K562 (cell line): ENCODE data around the gene FBXL4. TPM values are rescaled to one million over a fixed set of nuclear protein-coding genes. Genes with fewer than 3 reads are reported as not detected.

Experiments
- BDP1 ChIP-seq: IDR thresholded peaks from 3 replicates; pipeline ENCODE4 v1.6.1; 2011; ENCODE audit not compliant: insufficient read length, insufficient read depth
- TAL1 ChIP-seq: fragments of 450-650 bp; IDR thresholded peaks from 2 replicates; pipeline ENCODE4 v1.6.1; 2016; ENCODE audit warnings: mild to moderate bottlenecking
- TBP ChIP-seq: optimal IDR thresholded peaks from 2 replicates; pipeline ENCODE3; 2011; ENCODE audit warnings: low read depth, low read length, improper control_type of control experiment
- ZFX ChIP-seq: sonication (generic); formaldehyde crosslinking; IDR thresholded peaks from 2 replicates; pipeline ENCODE4 v1.8.0; 2022; ENCODE audit warnings: mild to moderate bottlenecking, missing genetic modification reagents, moderate library complexity
- ZNF165 ChIP-seq: fragments of 250-450 bp; sonication (Bioruptor Pico); IDR thresholded peaks from 2 replicates; pipeline ENCODE4 v1.4.0; 2020; ENCODE audit warnings: borderline replicate concordance
- polyA plus RNA-seq, 8 experiments: library from polyadenylated mRNA; depleted of rRNA in 4 of 8; stranded (reverse) in 5 of 8; unstranded in 3 of 8; fragments of >200 nt; fragmentation: Nextera tagmentation in 2 of 8; fragmentation: Illumina TruSeq in 1 of 8; extraction: Ambion mirVana in 2 of 8; extraction: Trizol in 1 of 8; gene quantifications; 2 replicates each; pipeline versions ENCODE4 v1.2.1 to v1.2.3, GENCODE V29; 2011 to 2014; ENCODE audit warnings: inconsistent platforms in 1 of 8, missing spikeins in 1 of 8
- total RNA-seq, 7 experiments: library from RNA; depleted of rRNA in 6 of 7; stranded (reverse); fragments of >200 nt in 6 of 7; fragmentation: Illumina TruSeq in 2 of 7; extraction: Trizol in 2 of 7; gene quantifications; 2 replicates each; pipeline versions ENCODE4 v1.2.1 to v1.2.3, GENCODE V29; 2011 to 2021; ENCODE audit warnings: low replicate concordance in 1 of 7
- TF ChIP-seq, protein P1 (sequence below): fragments of 450-650 bp; IDR thresholded peaks from 2 replicates; pipeline ENCODE4 v1.6.1; 2016; ENCODE audit warnings: low read depth
- TF ChIP-seq, protein P2 (sequence below), 2 experiments: IDR thresholded peaks in 1 of 2; conservative IDR thresholded peaks in 1 of 2; 2 replicates each; pipeline ENCODE4 v1.6.1; 2016; ENCODE audit warnings: low read depth in 2 of 2, mild to moderate bottlenecking in 1 of 2, missing compliant biosample characterization in 1 of 2, missing genetic modification characterization in 1 of 2, moderate library complexity in 1 of 2
- TF ChIP-seq, protein P3 (sequence below): sonication (generic); formaldehyde crosslinking; IDR thresholded peaks from 2 replicates; pipeline ENCODE4 v1.8.0; 2023; ENCODE audit warnings: mild to moderate bottlenecking, missing genetic modification reagents
- TF ChIP-seq, protein P4 (sequence below): sonication (generic); formaldehyde crosslinking; IDR thresholded peaks from 2 replicates; pipeline ENCODE4 v1.8.1; 2022; ENCODE audit warnings: missing genetic modification reagents

The FBXL4 gene
- total and polyA plus RNA-seq, 9 of the 15 experiments (the other 6 are each of a cell fraction or from before 2014, with no cell fraction given) = 4.2 to 23.1 (median 7.7) TPM

DNA sequence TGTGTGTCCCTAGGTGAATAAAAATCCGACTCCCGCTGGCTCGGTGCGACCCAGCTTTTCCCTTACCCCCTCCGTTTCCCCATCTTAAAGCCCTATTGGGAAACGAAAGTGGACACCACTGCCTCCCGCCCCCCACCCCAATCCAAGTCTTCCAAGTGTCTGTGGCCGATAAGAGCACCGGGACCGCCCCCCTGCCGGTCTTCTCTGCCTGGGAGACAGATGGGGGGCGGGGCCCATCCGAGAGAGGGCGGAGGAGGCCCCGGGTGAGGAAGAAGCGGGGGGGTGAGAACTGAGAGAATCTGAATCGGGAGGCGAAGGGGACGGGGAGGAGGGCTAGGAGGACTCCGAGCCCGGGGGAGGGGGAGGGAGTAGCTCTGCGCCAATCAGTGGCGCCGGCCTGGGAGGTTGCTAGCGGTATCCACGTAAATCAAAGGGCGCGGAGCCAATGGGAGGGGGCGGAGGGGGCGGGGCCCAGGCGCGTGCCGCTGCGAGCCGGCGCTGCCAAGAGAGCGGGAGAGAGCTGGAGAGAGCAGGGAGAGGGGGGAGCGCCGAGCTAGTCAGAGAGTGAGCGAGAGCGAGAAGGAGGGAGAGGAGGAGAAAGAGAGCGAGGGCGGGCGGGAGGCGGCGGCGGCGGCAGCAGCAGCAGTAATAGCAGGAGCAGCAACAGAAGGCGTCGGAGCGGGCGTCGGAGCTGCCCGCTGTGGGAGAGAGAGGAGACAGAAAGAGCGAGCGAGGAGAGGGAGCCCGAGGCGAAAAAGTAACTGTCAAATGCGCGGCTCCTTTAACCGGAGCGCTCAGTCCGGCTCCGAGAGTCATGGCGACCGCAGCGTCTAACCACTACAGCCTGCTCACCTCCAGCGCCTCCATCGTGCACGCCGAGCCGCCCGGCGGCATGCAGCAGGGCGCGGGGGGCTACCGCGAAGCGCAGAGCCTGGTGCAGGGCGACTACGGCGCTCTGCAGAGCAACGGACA, 113.4 kb downstream of the FBXL4 start, which contains the start of gene POU3F2 (continued):
- TF ChIP-seq, protein P1, sequence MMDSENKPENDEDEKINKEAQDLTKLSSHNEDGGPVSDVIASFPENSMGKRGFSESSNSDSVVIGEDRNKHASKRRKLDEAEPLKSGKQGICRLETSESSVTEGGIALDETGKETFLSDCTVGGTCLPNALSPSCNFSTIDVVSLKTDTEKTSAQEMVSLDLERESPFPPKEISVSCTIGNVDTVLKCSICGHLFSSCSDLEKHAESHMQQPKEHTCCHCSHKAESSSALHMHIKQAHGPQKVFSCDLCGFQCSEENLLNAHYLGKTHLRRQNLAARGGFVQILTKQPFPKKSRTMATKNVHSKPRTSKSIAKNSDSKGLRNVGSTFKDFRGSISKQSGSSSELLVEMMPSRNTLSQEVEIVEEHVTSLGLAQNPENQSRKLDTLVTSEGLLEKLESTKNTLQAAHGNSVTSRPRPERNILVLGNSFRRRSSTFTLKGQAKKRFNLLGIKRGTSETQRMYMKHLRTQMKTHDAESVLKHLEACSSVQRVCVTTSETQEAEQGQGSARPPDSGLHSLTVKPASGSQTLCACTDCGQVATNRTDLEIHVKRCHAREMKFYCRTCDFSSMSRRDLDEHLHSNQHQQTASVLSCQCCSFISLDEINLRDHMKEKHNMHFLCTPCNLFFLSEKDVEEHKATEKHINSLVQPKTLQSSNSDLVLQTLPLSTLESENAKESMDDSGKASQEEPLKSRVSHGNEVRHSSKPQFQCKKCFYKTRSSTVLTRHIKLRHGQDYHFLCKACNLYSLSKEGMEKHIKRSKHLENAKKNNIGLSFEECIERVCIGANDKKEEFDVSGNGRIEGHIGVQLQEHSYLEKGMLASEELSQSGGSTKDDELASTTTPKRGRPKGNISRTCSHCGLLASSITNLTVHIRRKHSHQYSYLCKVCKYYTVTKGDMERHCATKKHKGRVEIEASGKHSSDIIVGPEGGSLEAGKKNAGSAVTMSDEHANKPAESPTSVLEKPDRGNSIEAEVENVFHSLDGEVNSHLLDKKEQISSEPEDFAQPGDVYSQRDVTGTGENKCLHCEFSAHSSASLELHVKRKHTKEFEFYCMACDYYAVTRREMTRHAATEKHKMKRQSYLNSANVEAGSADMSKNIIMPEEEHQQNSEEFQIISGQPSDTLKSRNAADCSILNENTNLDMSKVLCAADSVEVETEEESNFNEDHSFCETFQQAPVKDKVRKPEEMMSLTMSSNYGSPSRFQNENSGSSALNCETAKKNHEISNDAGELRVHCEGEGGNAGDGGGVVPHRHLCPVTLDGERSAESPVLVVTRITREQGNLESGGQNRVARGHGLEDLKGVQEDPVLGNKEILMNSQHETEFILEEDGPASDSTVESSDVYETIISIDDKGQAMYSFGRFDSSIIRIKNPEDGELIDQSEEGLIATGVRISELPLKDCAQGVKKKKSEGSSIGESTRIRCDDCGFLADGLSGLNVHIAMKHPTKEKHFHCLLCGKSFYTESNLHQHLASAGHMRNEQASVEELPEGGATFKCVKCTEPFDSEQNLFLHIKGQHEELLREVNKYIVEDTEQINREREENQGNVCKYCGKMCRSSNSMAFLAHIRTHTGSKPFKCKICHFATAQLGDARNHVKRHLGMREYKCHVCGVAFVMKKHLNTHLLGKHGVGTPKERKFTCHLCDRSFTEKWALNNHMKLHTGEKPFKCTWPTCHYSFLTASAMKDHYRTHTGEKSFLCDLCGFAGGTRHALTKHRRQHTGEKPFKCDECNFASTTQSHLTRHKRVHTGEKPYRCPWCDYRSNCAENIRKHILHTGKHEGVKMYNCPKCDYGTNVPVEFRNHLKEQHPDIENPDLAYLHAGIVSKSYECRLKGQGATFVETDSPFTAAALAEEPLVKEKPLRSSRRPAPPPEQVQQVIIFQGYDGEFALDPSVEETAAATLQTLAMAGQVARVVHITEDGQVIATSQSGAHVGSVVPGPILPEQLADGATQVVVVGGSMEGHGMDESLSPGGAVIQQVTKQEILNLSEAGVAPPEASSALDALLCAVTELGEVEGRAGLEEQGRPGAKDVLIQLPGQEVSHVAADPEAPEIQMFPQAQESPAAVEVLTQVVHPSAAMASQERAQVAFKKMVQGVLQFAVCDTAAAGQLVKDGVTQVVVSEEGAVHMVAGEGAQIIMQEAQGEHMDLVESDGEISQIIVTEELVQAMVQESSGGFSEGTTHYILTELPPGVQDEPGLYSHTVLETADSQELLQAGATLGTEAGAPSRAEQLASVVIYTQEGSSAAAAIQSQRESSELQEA = no peak; the same call in 1 of the 2 replicates
- TF ChIP-seq, protein P2, sequence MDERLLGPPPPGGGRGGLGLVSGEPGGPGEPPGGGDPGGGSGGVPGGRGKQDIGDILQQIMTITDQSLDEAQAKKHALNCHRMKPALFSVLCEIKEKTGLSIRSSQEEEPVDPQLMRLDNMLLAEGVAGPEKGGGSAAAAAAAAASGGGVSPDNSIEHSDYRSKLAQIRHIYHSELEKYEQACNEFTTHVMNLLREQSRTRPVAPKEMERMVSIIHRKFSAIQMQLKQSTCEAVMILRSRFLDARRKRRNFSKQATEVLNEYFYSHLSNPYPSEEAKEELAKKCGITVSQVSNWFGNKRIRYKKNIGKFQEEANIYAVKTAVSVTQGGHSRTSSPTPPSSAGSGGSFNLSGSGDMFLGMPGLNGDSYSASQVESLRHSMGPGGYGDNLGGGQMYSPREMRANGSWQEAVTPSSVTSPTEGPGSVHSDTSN (CRISPR knock-in tag; IDR thresholded peaks at IDR 0.05; ENCODE audit: low read depth) = no peak
- TF ChIP-seq, protein P2 (tag; conservative IDR thresholded peaks at IDR 0.05; ENCODE audit: low read depth) = peak; percentile 67
- TF ChIP-seq, protein P3, sequence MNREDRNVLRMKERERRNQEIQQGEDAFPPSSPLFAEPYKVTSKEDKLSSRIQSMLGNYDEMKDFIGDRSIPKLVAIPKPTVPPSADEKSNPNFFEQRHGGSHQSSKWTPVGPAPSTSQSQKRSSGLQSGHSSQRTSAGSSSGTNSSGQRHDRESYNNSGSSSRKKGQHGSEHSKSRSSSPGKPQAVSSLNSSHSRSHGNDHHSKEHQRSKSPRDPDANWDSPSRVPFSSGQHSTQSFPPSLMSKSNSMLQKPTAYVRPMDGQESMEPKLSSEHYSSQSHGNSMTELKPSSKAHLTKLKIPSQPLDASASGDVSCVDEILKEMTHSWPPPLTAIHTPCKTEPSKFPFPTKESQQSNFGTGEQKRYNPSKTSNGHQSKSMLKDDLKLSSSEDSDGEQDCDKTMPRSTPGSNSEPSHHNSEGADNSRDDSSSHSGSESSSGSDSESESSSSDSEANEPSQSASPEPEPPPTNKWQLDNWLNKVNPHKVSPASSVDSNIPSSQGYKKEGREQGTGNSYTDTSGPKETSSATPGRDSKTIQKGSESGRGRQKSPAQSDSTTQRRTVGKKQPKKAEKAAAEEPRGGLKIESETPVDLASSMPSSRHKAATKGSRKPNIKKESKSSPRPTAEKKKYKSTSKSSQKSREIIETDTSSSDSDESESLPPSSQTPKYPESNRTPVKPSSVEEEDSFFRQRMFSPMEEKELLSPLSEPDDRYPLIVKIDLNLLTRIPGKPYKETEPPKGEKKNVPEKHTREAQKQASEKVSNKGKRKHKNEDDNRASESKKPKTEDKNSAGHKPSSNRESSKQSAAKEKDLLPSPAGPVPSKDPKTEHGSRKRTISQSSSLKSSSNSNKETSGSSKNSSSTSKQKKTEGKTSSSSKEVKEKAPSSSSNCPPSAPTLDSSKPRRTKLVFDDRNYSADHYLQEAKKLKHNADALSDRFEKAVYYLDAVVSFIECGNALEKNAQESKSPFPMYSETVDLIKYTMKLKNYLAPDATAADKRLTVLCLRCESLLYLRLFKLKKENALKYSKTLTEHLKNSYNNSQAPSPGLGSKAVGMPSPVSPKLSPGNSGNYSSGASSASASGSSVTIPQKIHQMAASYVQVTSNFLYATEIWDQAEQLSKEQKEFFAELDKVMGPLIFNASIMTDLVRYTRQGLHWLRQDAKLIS (CRISPR knock-in tag) = no peak
- peak; percentile 80 for TF ChIP-seq TAL1
- no peak for TF ChIP-seq ZNF165 (CRISPR knock-in tag)
- TF ChIP-seq TBP = peak; percentile 36
- TF ChIP-seq ZFX (CRISPR knock-in tag) = no peak
- TF ChIP-seq BDP1 = no peak
- TF ChIP-seq, protein P4, sequence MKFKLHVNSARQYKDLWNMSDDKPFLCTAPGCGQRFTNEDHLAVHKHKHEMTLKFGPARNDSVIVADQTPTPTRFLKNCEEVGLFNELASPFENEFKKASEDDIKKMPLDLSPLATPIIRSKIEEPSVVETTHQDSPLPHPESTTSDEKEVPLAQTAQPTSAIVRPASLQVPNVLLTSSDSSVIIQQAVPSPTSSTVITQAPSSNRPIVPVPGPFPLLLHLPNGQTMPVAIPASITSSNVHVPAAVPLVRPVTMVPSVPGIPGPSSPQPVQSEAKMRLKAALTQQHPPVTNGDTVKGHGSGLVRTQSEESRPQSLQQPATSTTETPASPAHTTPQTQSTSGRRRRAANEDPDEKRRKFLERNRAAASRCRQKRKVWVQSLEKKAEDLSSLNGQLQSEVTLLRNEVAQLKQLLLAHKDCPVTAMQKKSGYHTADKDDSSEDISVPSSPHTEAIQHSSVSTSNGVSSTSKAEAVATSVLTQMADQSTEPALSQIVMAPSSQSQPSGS (CRISPR knock-in tag) = no peak
